Measurements from ENCODE around the gene ARAF. TPM values are rescaled to one million over a fixed set of nuclear protein-coding genes. Genes with fewer than 3 reads are reported as not detected.

ARAF gene
- total RNA-seq, 4 donors from 2014 or later = 26.8 to 46.4 (median 34.5) TPM

DNA sequence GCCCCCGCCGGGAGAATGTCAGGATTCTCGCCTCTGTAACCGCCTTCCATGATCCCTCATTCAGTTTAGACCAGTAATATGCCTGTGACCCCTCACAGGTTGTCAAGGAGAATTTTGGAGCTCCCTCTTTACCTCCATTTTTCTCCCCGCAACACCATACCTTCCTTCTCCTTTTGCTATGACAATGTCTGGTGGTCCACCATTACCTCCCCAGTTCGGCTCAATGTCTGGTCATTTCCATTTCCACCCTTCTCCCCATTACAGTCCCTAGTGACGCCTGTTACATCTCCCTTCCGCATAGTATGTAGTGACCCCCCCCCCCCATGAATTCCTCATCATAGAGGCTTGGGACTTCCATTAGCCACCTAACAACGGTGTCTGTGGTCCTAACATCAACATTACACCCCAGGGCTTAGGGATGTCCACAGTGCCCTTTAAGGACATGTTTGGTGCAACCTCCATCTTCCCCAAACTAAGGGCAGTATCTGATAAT lies 700 bp downstream of the ARAF start:
- no peak for DNase-seq (ENCODE audit: low spot score in 2 of 2)
- H3K4me3 ChIP-seq (ENCODE audit: low read depth, poor library complexity, severe bottlenecking) = peak overlapping the region; percentile 12
- TF ChIP-seq POLR2A (IDR thresholded peaks at IDR 0.05) = no peak
- TF ChIP-seq, protein P1, sequence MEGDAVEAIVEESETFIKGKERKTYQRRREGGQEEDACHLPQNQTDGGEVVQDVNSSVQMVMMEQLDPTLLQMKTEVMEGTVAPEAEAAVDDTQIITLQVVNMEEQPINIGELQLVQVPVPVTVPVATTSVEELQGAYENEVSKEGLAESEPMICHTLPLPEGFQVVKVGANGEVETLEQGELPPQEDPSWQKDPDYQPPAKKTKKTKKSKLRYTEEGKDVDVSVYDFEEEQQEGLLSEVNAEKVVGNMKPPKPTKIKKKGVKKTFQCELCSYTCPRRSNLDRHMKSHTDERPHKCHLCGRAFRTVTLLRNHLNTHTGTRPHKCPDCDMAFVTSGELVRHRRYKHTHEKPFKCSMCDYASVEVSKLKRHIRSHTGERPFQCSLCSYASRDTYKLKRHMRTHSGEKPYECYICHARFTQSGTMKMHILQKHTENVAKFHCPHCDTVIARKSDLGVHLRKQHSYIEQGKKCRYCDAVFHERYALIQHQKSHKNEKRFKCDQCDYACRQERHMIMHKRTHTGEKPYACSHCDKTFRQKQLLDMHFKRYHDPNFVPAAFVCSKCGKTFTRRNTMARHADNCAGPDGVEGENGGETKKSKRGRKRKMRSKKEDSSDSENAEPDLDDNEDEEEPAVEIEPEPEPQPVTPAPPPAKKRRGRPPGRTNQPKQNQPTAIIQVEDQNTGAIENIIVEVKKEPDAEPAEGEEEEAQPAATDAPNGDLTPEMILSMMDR (IDR thresholded peaks at IDR 0.05) = no peak
- 1 to 40% methylated on average over 9 of the region's 9 CpGs for WGBS, 2 donors
- intact Hi-C loops (cut with DNase I; ENCODE audit: low total_unique reads) = no loop called here

DNA sequence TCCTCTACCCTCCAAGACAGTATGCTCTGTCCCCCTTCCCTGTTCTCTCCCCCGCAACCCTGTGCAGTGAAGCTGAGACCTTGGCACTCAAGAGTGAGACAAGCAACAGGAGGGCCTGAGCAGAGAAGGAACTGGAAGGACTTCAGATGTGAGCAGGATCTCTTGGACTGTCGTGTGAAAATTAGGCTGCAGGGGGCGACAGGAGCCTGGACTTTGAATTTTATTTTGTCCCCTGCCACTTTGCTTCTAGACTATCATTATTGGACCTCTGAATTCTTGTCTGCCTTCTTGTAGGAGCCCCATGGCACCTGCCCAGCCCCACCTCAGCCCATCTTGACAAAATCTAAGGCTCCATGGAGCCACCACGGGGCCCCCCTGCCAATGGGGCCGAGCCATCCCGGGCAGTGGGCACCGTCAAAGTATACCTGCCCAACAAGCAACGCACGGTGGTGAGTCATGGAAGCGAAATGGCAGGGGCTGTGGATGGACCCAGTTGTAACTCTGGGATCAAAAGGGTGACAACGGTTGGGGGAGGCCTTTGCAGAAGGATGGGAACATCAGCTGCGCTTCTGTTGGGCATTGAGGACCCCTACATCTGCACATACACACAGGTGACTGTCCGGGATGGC lies 1.7 kb downstream of the ARAF start:
- H3K4me3 ChIP-seq (ENCODE audit: low read depth, poor library complexity, severe bottlenecking) = no peak overlapping the region
- 63 to 77% methylated on average over 4 to 13 of the region's 13 CpGs for WGBS, 2 donors
- DNase-seq (ENCODE audit: low spot score in 2 of 2) = no peak
- intact Hi-C loops (cut with DNase I; ENCODE audit: low total_unique reads) = no loop called here
- TF ChIP-seq, protein P1 (IDR thresholded peaks at IDR 0.05) = no peak
- TF ChIP-seq POLR2A (IDR thresholded peaks at IDR 0.05) = no peak

DNA sequence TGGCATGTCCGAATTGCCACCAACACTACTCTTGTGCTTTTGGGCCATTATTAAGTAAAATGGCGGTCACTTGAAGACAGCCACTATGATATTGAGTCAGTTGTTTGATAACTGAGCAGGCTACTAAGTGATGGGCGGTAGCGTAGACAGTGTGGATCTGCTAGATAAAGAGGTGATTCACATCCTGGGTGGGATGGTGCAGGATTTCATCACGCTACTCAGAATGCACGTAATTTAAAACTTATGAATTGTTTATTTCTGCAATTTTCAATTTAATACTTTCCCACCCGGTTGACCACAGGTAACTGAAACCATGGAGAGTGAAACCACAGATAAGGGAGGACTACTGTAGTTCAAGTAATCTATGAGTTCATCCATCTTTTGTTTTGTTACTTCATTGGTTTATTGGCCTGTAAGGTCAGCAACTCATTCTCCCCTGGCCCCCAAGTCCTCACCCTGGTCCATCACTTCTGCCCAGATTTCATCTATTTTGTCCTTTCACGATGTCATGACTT lies 2.9 kb downstream of the ARAF start:
- no peak for TF ChIP-seq POLR2A (IDR thresholded peaks at IDR 0.05)
- TF ChIP-seq, protein P1 (IDR thresholded peaks at IDR 0.05) = no peak
- 75 to 77% methylated on average over 8 of the region's 8 CpGs for WGBS, 2 donors
- intact Hi-C loops (cut with DNase I; ENCODE audit: low total_unique reads) = no loop called here
- no peak for DNase-seq (ENCODE audit: low spot score in 2 of 2)
- H3K4me3 ChIP-seq (ENCODE audit: low read depth, poor library complexity, severe bottlenecking) = no peak overlapping the region

DNA sequence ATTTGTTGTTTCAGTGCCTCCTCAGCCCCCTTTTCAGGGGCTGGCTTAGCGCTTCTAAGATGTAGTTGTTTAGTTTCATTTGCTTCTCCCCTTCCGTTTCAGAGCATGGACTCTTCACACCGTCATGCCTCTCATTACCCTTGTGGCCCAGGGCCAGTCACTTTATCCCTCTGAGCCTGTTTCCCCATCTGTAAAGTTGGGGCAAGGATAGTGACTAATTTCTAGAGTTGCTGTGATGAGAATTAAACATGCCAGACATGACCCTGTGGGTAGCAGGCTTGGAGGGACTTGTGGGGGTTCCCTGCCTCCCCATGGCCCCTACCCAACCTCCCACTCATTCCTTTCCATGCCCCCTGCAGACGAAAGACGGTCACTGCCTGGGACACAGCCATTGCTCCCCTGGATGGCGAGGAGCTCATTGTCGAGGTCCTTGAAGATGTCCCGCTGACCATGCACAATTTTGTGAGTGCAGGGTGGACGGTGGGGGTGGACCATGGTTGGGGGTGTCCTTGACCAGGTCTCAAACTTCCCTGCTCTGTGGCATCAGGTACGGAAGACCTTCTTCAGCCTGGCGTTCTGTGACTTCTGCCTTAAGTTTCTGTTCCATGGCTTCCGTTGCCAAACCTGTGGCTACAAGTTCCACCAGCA lies 3.6 kb downstream of the ARAF start:
- no peak overlapping the region for H3K4me3 ChIP-seq (ENCODE audit: low read depth, poor library complexity, severe bottlenecking)
- no peak for TF ChIP-seq POLR2A (IDR thresholded peaks at IDR 0.05)
- TF ChIP-seq, protein P1 (IDR thresholded peaks at IDR 0.05) = no peak
- 78 to 81% methylated on average over 9 to 12 of the region's 12 CpGs for WGBS, 2 donors
- DNase-seq (ENCODE audit: low spot score in 2 of 2) = no peak
- intact Hi-C loops (cut with DNase I; ENCODE audit: low total_unique reads) = no loop called here

DNA sequence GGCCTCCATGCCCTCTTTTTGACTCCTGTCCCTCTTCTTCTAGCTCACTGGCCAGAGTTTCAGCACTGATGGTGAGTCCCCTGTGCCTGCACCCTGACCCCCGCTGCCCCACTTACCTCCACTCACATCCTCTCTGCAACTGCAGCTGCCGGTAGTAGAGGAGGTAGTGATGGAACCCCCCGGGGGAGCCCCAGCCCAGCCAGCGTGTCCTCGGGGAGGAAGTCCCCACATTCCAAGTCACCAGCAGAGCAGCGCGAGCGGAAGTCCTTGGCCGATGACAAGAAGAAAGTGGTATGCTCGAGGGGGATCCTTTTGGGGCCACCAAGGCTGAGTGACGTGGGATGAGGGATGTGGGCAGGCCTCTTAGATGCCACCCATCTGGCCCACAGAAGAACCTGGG lies 5.8 kb downstream of the ARAF start:
- intact Hi-C loops (cut with DNase I; ENCODE audit: low total_unique reads) = no loop called here
- 85 to 88% methylated on average over 4 to 11 of the region's 11 CpGs for WGBS, 2 donors
- no peak for DNase-seq (ENCODE audit: low spot score in 2 of 2)
- no peak overlapping the region for H3K4me3 ChIP-seq (ENCODE audit: low read depth, poor library complexity, severe bottlenecking)
- TF ChIP-seq, protein P1 (IDR thresholded peaks at IDR 0.05) = no peak
- TF ChIP-seq POLR2A (IDR thresholded peaks at IDR 0.05) = no peak

All from lower leg skin (tissue), 4 donors.